Body of pancreas (tissue), 4 donors: Measurements from ENCODE around the gene VPS9D1.

Experiments
- POLR2A ChIP-seq, 3 donors: fragments of 450-650 bp; IDR thresholded peaks; one replicate each; pipeline ENCODE4 v1.6.1; 2016; ENCODE audit warnings: antibody characterized with exemption in 3 of 3, mild to moderate bottlenecking in 2 of 3
- TF ChIP-seq, protein P1 (sequence below), 7 experiments: fragments of 450-650 bp in 4 of 7; fragments of 200-600 bp in 3 of 7; sonication (generic) in 3 of 7; IDR thresholded peaks; one replicate each; pipeline ENCODE4 v1.5.1; 2016 to 2019; ENCODE audit warnings: antibody characterized with exemption in 7 of 7

DNA sequence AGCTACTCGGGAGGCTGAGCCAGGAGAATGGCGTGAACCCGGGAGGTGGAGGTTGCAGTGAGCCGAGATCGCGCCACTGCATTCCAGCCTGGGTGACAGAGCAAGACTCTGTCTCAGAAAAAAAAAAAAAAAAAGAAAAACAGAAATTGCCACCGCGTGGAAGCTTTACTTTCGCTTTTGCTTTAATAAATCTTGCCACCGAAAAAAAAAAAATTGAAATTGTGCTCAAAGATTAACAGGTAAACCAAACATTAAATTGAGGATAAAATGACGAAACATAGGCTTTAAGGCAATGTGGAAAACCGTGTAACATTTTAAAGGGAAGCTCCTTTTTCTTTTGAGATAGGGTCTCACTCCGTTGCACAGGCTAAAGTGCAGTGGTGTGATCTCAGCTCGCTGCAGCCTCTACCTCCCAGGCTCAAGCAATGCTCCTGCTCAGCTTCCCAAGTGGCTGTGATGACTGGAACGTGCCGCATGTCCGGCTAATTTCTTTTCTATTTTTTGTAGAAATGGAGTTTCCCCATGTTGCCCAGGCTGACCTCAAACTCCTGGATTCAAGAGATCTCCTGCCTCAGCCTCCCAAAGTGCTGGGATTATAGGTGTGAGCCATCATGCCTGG is 40.7 kb upstream of the VPS9D1 start:
- TF ChIP-seq, protein P1, sequence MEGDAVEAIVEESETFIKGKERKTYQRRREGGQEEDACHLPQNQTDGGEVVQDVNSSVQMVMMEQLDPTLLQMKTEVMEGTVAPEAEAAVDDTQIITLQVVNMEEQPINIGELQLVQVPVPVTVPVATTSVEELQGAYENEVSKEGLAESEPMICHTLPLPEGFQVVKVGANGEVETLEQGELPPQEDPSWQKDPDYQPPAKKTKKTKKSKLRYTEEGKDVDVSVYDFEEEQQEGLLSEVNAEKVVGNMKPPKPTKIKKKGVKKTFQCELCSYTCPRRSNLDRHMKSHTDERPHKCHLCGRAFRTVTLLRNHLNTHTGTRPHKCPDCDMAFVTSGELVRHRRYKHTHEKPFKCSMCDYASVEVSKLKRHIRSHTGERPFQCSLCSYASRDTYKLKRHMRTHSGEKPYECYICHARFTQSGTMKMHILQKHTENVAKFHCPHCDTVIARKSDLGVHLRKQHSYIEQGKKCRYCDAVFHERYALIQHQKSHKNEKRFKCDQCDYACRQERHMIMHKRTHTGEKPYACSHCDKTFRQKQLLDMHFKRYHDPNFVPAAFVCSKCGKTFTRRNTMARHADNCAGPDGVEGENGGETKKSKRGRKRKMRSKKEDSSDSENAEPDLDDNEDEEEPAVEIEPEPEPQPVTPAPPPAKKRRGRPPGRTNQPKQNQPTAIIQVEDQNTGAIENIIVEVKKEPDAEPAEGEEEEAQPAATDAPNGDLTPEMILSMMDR (IDR thresholded peaks at IDR 0.05), result no peak
- TF ChIP-seq POLR2A (IDR thresholded peaks at IDR 0.05), result no peak
